ENCODE results near the gene HPRT1. TPM values are rescaled to one million over a fixed set of nuclear protein-coding genes. Genes with fewer than 3 reads are reported as not detected.

Gene HPRT1
- total RNA-seq, 1 donor from 2014 or later = 9.6 TPM

- TF ChIP-seq CTCF (IDR thresholded peaks at IDR 0.05; ENCODE audit: insufficient read depth, low read length, poor library complexity, severe bottlenecking) = no peak
- Histone ChIP-seq H3K27me3 (ENCODE audit: control insufficient read depth, insufficient read depth, low read length) (no peaks in the 10 kb centered on the region), H3K4me3 (ENCODE audit: low read depth, low read length) (no peak overlapping the region), H3K36me3 (ENCODE audit: control insufficient read depth, insufficient read depth, low read length) (no peaks in the 10 kb centered on the region)
- DNase-seq (ENCODE audit: low read depth) = no peak
These were observed 74.0 kb downstream of the HPRT1 start for GRCh38 chrX:134533952-134534351.

- no peaks in the 10 kb centered on the region for H3K36me3 ChIP-seq (ENCODE audit: control insufficient read depth, insufficient read depth, low read length)
- DNase-seq (ENCODE audit: low read depth) = no peak
- H3K4me3 ChIP-seq (ENCODE audit: low read depth, low read length) = no peak overlapping the region
- no peaks in the 10 kb centered on the region for H3K27me3 ChIP-seq (ENCODE audit: control insufficient read depth, insufficient read depth, low read length)
- TF ChIP-seq CTCF (IDR thresholded peaks at IDR 0.05; ENCODE audit: insufficient read depth, low read length, poor library complexity, severe bottlenecking) = no peak
These were observed 77.4 kb downstream of the HPRT1 start for GRCh38 chrX:134537179-134537955.

- H3K27me3 ChIP-seq (ENCODE audit: control insufficient read depth, insufficient read depth, low read length) = no peaks in the 10 kb centered on the region
- no peaks in the 10 kb centered on the region for H3K36me3 ChIP-seq (ENCODE audit: control insufficient read depth, insufficient read depth, low read length)
- no peak for TF ChIP-seq CTCF (IDR thresholded peaks at IDR 0.05; ENCODE audit: insufficient read depth, low read length, poor library complexity, severe bottlenecking)
- H3K4me3 ChIP-seq (ENCODE audit: low read depth, low read length) = no peak overlapping the region
- DNase-seq (ENCODE audit: low read depth) = no peak
These were observed 78.4 kb downstream of the HPRT1 start for GRCh38 chrX:134538316-134538715.

GRCh38 chrX:134541906-134542305, 81.9 kb downstream of the HPRT1 start:
- Histone ChIP-seq H3K27me3 (ENCODE audit: control insufficient read depth, insufficient read depth, low read length) (no peaks in the 10 kb centered on the region), H3K36me3 (ENCODE audit: control insufficient read depth, insufficient read depth, low read length) (no peaks in the 10 kb centered on the region), H3K4me3 (ENCODE audit: low read depth, low read length) (no peak overlapping the region)
- no peak for TF ChIP-seq CTCF (IDR thresholded peaks at IDR 0.05; ENCODE audit: insufficient read depth, low read length, poor library complexity, severe bottlenecking)
- DNase-seq (ENCODE audit: low read depth) = no peak

- TF ChIP-seq CTCF (IDR thresholded peaks at IDR 0.05; ENCODE audit: insufficient read depth, low read length, poor library complexity, severe bottlenecking) = no peak
- no peak for DNase-seq (ENCODE audit: low read depth)
- Histone ChIP-seq H3K27me3 (ENCODE audit: control insufficient read depth, insufficient read depth, low read length) (no peaks in the 10 kb centered on the region), H3K4me3 (ENCODE audit: low read depth, low read length) (no peak overlapping the region), H3K36me3 (ENCODE audit: control insufficient read depth, insufficient read depth, low read length) (no peaks in the 10 kb centered on the region)
These were observed 82.5 kb downstream of the HPRT1 start for GRCh38 chrX:134542485-134542884.

GRCh38 chrX:134543288-134543687, 83.3 kb downstream of the HPRT1 start:
- Histone ChIP-seq H3K27me3 (ENCODE audit: control insufficient read depth, insufficient read depth, low read length) (no peaks in the 10 kb centered on the region), H3K4me3 (ENCODE audit: low read depth, low read length) (no peak overlapping the region), H3K36me3 (ENCODE audit: control insufficient read depth, insufficient read depth, low read length) (no peaks in the 10 kb centered on the region)
- TF ChIP-seq CTCF (IDR thresholded peaks at IDR 0.05; ENCODE audit: insufficient read depth, low read length, poor library complexity, severe bottlenecking) = no peak
- no peak for DNase-seq (ENCODE audit: low read depth)

Measured in kidney epithelial cell (primary cell).